ENCODE results near the gene CCN5.

CCN5 gene

DNA sequence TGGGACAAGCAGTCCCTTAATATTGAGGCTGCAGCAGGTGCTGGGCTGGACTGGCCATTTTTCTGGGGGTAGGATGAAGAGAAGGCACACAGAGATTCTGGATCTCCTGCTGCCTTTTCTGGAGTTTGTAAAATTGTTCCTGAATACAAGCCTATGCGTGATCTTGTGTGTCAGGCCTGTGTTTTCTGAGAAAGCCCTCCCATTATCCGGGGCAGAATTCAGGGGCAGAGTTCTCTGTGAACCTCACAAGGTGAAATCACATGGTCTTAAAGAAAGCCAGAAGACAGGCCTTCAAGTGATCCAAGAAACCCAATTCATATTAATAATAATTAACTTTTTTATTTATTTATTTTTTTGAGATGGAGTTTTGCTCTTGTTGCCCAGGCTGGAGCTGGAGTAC, 12.5 kb downstream of the CCN5 start:
- TF ChIP-seq CTCF (conservative IDR thresholded peaks at IDR 0.05; ENCODE audit: control insufficient read depth, insufficient read depth, low read depth, low read length) = no peak
- H3K4me3 ChIP-seq (ENCODE audit: control insufficient read depth, low read depth, low read length) = no peak overlapping the region
- DNase-seq (ENCODE audit: low read depth) = no peak

DNA sequence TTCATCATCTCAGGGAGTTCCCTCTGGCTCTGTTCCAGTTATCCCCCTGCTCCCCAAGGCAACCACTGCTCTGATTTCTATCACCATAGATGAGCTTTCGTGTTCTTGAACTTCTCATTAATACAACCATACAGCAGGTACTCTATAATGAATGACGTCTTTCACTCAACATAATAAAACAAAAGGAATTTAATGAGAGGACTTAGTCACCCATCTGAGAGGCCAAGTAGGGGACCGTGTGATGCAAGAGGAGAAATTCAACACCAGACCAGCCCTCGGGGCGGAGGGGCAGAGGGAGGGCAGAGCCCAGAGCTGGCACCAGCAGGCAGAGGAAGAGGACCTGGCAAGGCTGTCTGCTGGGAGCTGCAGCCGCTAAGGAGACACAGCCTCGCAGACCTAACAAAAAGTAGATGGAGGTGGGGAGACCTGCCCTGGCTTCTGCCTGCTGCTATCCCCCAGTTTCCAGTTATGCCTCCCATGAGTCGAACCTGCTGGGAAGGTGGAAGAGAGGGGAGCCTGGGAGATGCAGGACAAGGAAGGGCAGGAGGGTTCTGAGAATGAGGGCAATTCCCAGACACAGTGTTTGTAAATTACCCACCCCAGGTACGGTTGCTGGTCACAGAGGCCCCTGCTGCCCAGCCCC, 13.8 kb downstream of the CCN5 start:
- peak; percentile 84 for DNase-seq (ENCODE audit: low read depth)
- no peak overlapping the region for H3K4me3 ChIP-seq (ENCODE audit: control insufficient read depth, low read depth, low read length)
- no peak for TF ChIP-seq CTCF (conservative IDR thresholded peaks at IDR 0.05; ENCODE audit: control insufficient read depth, insufficient read depth, low read depth, low read length)

- no peak overlapping the region for H3K4me3 ChIP-seq (ENCODE audit: control insufficient read depth, low read depth, low read length)
- DNase-seq (ENCODE audit: low read depth) = peak; percentile 91
These were observed 15.3 kb downstream of the CCN5 start for GRCh38 chr20:44730441-44730840.

GRCh38 chr20:44731657-44732056, 16.5 kb downstream of the CCN5 start:
- no peak for DNase-seq (ENCODE audit: low read depth)
- no peak overlapping the region for H3K4me3 ChIP-seq (ENCODE audit: control insufficient read depth, low read depth, low read length)
- no peak for TF ChIP-seq CTCF (conservative IDR thresholded peaks at IDR 0.05; ENCODE audit: control insufficient read depth, insufficient read depth, low read depth, low read length)

More at GRCh38 chr20:44730441-44730840, 15.3 kb downstream of the CCN5 start:
- no peak for TF ChIP-seq CTCF (conservative IDR thresholded peaks at IDR 0.05; ENCODE audit: control insufficient read depth, insufficient read depth, low read depth, low read length)

DNA sequence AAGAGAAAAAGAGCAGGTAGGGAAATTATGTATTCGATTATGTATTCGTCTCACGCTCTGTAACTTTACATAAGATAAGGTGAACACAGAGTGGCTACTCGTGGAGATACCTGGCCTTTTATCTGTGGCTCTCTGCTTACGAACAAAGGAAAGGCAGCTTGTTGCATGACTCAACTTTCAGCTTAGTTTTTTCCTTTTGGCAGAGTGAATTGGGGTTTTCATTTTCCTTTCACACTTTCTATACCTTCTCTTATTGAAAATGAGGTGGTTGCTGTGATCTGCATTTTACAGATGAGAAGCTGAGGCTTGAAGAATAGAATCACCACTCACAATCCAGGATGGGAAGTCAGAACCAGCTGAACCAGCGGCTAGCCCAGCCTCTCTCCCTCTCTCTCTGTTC, 17.2 kb downstream of the CCN5 start:
- no peak for DNase-seq (ENCODE audit: low read depth)
- no peak overlapping the region for H3K4me3 ChIP-seq (ENCODE audit: control insufficient read depth, low read depth, low read length)
- TF ChIP-seq CTCF (conservative IDR thresholded peaks at IDR 0.05; ENCODE audit: control insufficient read depth, insufficient read depth, low read depth, low read length) = no peak

GRCh38 chr20:44733341-44734069, 18.3 kb downstream of the CCN5 start:
- DNase-seq (ENCODE audit: low read depth) = peak; percentile 74
- no peak overlapping the region for H3K4me3 ChIP-seq (ENCODE audit: control insufficient read depth, low read depth, low read length)
- TF ChIP-seq CTCF (conservative IDR thresholded peaks at IDR 0.05; ENCODE audit: control insufficient read depth, insufficient read depth, low read depth, low read length) = peak; percentile 96
